IPS DF 4.7 (cell line): Measurements from ENCODE around the gene CFP.

Experiments
- DNase-seq: peaks from one replicate; pipeline ENCODE4 v3.0.0-alpha.2; 2013; ENCODE audit warnings: low spot score; ENCODE audit errors: extremely low read depth

Gene CFP

GRCh38 chrX:47576021-47576898 is 53.5 kb downstream of the CFP start:
- no peak for DNase-seq

GRCh38 chrX:47574547-47575301 is 55.0 kb downstream of the CFP start:
- DNase-seq = no peak

GRCh38 chrX:47574076-47574546 is 55.6 kb downstream of the CFP start:
- no peak for DNase-seq

GRCh38 chrX:47573341-47574075 is 56.2 kb downstream of the CFP start:
- DNase-seq = no peak
